ENCODE measurements around the gene PEAK3.

GRCh38 chr19:2278459-2279158 is 3.4 kb downstream of the PEAK3 start:
- no peak for TF ChIP-seq SKIL (IDR thresholded peaks at IDR 0.05; ENCODE audit: low read depth, poor library complexity, severe bottlenecking)
- no peak for TF ChIP-seq ETV6 (conservative IDR thresholded peaks at IDR 0.05 in 1 of 2, IDR thresholded peaks at IDR 0.05 in 1 of 2; ENCODE audit: borderline replicate concordance in 1 of 2, low read depth in 1 of 2)
